GM12878 (cell line): ENCODE data around the gene PHGDH. TPM values are rescaled to one million over a fixed set of nuclear protein-coding genes. Genes with fewer than 3 reads are reported as not detected.

Experiments
- ATAC-seq: fragments of 200-7000 bp; cut with Tn5 transposase; 3 replicates; pipeline ENCODE4 v1.9.1; 2020; ENCODE audit warnings: mild to moderate bottlenecking, moderate library complexity
- BruUV-seq: library from RNA; stranded (reverse); fragments of 400-500 nt; replicated peaks from 2 replicates; lab custom pipeline; 2021; lab: Mats Ljungman, UMichigan
- CTCF ChIA-PET: fragments of 300-600 bp; sonication (Branson Sonifier 250); formaldehyde crosslinking; extraction: SDS; loops from one replicate; lab custom pipeline; 2021; ENCODE audit warnings: inconsistent platforms; lab: Yijun Ruan, JAX
- POLR2A ChIA-PET: fragments of 350-600 bp; formaldehyde crosslinking; extraction: SDS; loops from one replicate; lab custom pipeline; 2021; ENCODE audit warnings: inconsistent platforms; lab: Charles Lee
- RAD21 ChIA-PET: fragments of 300-600 bp; sonication (Branson Sonifier 250); formaldehyde crosslinking; loops from one replicate; lab custom pipeline; 2023; ENCODE audit warnings: antibody characterized with exemption; ENCODE audit not compliant: unreplicated experiment; lab: Charles Lee
- SMC1A ChIA-PET: fragments of 300-600 bp; sonication (Branson Sonifier 250); formaldehyde crosslinking; loops from one replicate; lab custom pipeline; 2023; ENCODE audit not compliant: unreplicated experiment, uncharacterized antibody; lab: Charles Lee
- DNase-seq: peaks from one replicate; pipeline ENCODE4 v3.0.0-alpha.2; 2011; ENCODE audit warnings: low read depth, low spot score
- FAIRE-seq: peaks from 3 replicates; lab custom pipeline; 2011; peaks lifted over from hg19 to GRCh38; lab: Jason Lieb, UNC
- H2AFZ ChIP-seq: 2 replicates; pipeline ENCODE4 v1.6.0; 2011; ENCODE audit warnings: low read depth, low read length, control low read depth; ENCODE audit not compliant: control insufficient read depth
- H3K27ac ChIP-seq: 2 replicates; pipeline ENCODE4 v1.5.1; 2011; ENCODE audit warnings: control low read depth; ENCODE audit not compliant: control insufficient read depth, insufficient read depth
- H3K27me3 ChIP-seq, 2 experiments: replicated peaks in 1 of 2; 2 replicates each; pipeline versions ENCODE4 v1.6.0 to v1.6.1; 2011; ENCODE audit warnings: low read length in 1 of 2; ENCODE audit not compliant: control insufficient read depth in 2 of 2, insufficient read depth in 2 of 2
- H3K36me3 ChIP-seq, 2 experiments: 2 replicates each; pipeline ENCODE4 v1.5.1; 2011; ENCODE audit warnings: low read length in 1 of 2; ENCODE audit not compliant: control insufficient read depth in 2 of 2, insufficient read depth in 2 of 2
- H3K4me1 ChIP-seq: 2 replicates; pipeline ENCODE4 v1.6.1; 2011; ENCODE audit warnings: mild to moderate bottlenecking, low read length, moderate library complexity, mixed read lengths; ENCODE audit not compliant: control insufficient read depth, insufficient read depth
- H3K4me2 ChIP-seq: 2 replicates; pipeline ENCODE4 v1.6.0; 2011; ENCODE audit warnings: control low read depth; ENCODE audit not compliant: control insufficient read depth, insufficient read depth
- H3K4me3 ChIP-seq: fragments of 200-600 bp; sonication (generic); 2 replicates; pipeline ENCODE4 v1.5.1; 2016
- H3K79me2 ChIP-seq: 2 replicates; pipeline ENCODE4 v1.6.0; 2011; ENCODE audit warnings: low read length; ENCODE audit not compliant: control insufficient read depth, insufficient read depth
- H3K9ac ChIP-seq: 2 replicates; pipeline ENCODE4 v1.8.0; 2011; ENCODE audit warnings: low read length, control low read depth, mixed read lengths; ENCODE audit not compliant: control insufficient read depth, insufficient read depth
- H3K9me3 ChIP-seq: replicated peaks from 3 replicates; pipeline ENCODE4 v1.5.1; 2011; ENCODE audit warnings: mild to moderate bottlenecking, low read length; ENCODE audit not compliant: control insufficient read depth, insufficient read depth
- H4K20me1 ChIP-seq: 2 replicates; pipeline ENCODE4 v1.6.0; 2011; ENCODE audit not compliant: control insufficient read depth, insufficient read depth
- ASH2L ChIP-seq: fragments of 300-600, 200-600 bp; sonication (generic); IDR thresholded peaks from 2 replicates; pipeline ENCODE4 v1.6.1; 2017; ENCODE audit warnings: low read depth, mild to moderate bottlenecking, borderline replicate concordance
- BRCA1 ChIP-seq: IDR thresholded peaks from 2 replicates; pipeline ENCODE4 v1.6.1; 2011; ENCODE audit warnings: low read depth, low read length, improper control_type of control experiment
- NFYB ChIP-seq: IDR thresholded peaks from 2 replicates; pipeline ENCODE4 v1.6.1; 2011; ENCODE audit warnings: low read depth, mild to moderate bottlenecking, low read length, improper control_type of control experiment, moderate library complexity; ENCODE audit not compliant: insufficient read depth
- NR2C1 ChIP-seq: fragments of 450-650 bp; IDR thresholded peaks from 2 replicates; pipeline ENCODE4 v1.6.1; 2017; ENCODE audit warnings: antibody characterized with exemption, mild to moderate bottlenecking, moderate library complexity
- RUNX3 ChIP-seq: IDR thresholded peaks from 2 replicates; pipeline ENCODE4 v1.6.1; 2012; ENCODE audit warnings: low read length, inconsistent platforms
- SMAD1 ChIP-seq: fragments of 450-650 bp; IDR thresholded peaks from 2 replicates; pipeline ENCODE4 v1.6.1; 2018; ENCODE audit warnings: mild to moderate bottlenecking, low read depth; ENCODE audit not compliant: partially characterized antibody
- ZZZ3 ChIP-seq: IDR thresholded peaks from 2 replicates; pipeline ENCODE4 v1.6.1; 2011; ENCODE audit warnings: low read depth; ENCODE audit not compliant: control insufficient read depth, insufficient read length
- WGBS: methylation state at CpG from one replicate; pipeline ENCODE4 v1.1.6; 2016; ENCODE audit warnings: low lambda C conversion rate; ENCODE audit not compliant: insufficient replicate concordance, insufficient coverage; ENCODE audit errors: missing lambda C conversion rate; 5-methylcytosine and 5-hydroxymethylcytosine counted together
- in situ Hi-C: fragments of 300-500 bp; cut with MboI; formaldehyde crosslinking; loops from 9 replicates; pipeline ENCODE4 v1.14.3; 2018; ENCODE audit warnings: mixed read lengths
- intact Hi-C: fragments of 100-400 bp; cut with micrococcal nuclease; formaldehyde crosslinking; loops from one replicate; pipeline ENCODE4 v1.14.2; 2022; ENCODE audit not compliant: unreplicated experiment
- polyA plus RNA-seq, 11 experiments: library from polyadenylated mRNA; depleted of rRNA in 4 of 11; unstranded in 6 of 11; stranded (reverse) in 5 of 11; fragments of >200 nt; fragmentation: Nextera tagmentation in 4 of 11; fragmentation: Illumina TruSeq in 1 of 11; extraction: Ambion mirVana in 4 of 11; extraction: Trizol in 1 of 11; gene quantifications; 1 replicate in 1 of 11; 2 replicates in 10 of 11; pipeline versions ENCODE4 v1.2.1 to v1.2.3, GENCODE V29; 2011 to 2016; ENCODE audit warnings: inconsistent platforms in 2 of 11, missing spikeins in 2 of 11, low read depth in 1 of 11
- total RNA-seq, 4 experiments: library from RNA; depleted of rRNA in 3 of 4; stranded (reverse); fragments of >200 nt in 3 of 4; fragmentation: Illumina TruSeq in 1 of 4; extraction: Trizol in 1 of 4; gene quantifications; 2 replicates each; pipeline versions ENCODE4 v1.2.1 to v1.2.3, GENCODE V29; 2013 to 2021
- TF ChIP-seq, protein P1 (sequence below): fragments of 450-650 bp; IDR thresholded peaks from 2 replicates; pipeline ENCODE4 v1.6.1; 2016; ENCODE audit warnings: mild to moderate bottlenecking, moderate library complexity, borderline replicate concordance
- TF ChIP-seq, protein P2 (sequence below): fragments of 450-650 bp; IDR thresholded peaks from 2 replicates; pipeline ENCODE4 v1.6.1; 2016; ENCODE audit warnings: mild to moderate bottlenecking
- TF ChIP-seq, protein P3 (sequence below): fragments of 450-650 bp; IDR thresholded peaks from 2 replicates; pipeline ENCODE4 v1.6.1; 2018; ENCODE audit warnings: mild to moderate bottlenecking, low read depth, moderate library complexity; ENCODE audit not compliant: partially characterized antibody

Gene PHGDH
- total and polyA plus RNA-seq, 10 of the 15 experiments (the other 5 are each of a cell fraction or from before 2014, with no cell fraction given) = 3.9 to 47.8 (median 25.9) TPM

DNA sequence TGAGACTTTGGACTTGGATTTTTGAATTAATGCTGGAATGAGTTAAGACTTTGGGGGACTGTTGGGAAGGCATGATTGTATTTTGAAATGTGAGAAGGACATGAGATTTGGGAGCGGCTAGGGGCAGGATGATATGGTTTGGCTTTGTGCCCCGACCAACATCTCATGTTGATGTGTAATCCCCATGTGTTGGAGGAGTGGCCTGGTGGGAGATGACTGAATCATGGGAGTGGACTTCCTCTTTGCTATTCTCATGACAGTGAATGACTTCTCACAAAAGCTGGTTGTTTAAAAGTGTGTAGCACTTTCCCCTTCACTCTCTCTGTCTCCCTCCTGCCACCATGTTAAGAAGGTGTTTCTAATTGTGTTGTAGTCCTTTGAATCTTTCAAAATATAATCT, 9.3 kb upstream of the PHGDH start:
- no peaks in the 10 kb centered on the region for H4K20me1 ChIP-seq
- ATAC-seq = no peak
- H3K27me3 ChIP-seq = no peaks in the 10 kb centered on the region; a peak in 3 of 4 replicates
- H3K9me3 ChIP-seq = peaks cover 5% of the 10 kb centered on the region; the same call in 2 of the 3 replicates
- ChIA-PET RAD21 (no interaction called here), CTCF (no interaction called here), SMC1A (interaction anchor here (0.6 kb wide), 1 partner anchor 13 kb away, joined by 3 read pairs; no protein-coding TSS in a partner anchor), POLR2A (no interaction called here)
- DNase-seq = no peak
- TF ChIP-seq SMAD1 = no peak
- TF ChIP-seq, protein P1, sequence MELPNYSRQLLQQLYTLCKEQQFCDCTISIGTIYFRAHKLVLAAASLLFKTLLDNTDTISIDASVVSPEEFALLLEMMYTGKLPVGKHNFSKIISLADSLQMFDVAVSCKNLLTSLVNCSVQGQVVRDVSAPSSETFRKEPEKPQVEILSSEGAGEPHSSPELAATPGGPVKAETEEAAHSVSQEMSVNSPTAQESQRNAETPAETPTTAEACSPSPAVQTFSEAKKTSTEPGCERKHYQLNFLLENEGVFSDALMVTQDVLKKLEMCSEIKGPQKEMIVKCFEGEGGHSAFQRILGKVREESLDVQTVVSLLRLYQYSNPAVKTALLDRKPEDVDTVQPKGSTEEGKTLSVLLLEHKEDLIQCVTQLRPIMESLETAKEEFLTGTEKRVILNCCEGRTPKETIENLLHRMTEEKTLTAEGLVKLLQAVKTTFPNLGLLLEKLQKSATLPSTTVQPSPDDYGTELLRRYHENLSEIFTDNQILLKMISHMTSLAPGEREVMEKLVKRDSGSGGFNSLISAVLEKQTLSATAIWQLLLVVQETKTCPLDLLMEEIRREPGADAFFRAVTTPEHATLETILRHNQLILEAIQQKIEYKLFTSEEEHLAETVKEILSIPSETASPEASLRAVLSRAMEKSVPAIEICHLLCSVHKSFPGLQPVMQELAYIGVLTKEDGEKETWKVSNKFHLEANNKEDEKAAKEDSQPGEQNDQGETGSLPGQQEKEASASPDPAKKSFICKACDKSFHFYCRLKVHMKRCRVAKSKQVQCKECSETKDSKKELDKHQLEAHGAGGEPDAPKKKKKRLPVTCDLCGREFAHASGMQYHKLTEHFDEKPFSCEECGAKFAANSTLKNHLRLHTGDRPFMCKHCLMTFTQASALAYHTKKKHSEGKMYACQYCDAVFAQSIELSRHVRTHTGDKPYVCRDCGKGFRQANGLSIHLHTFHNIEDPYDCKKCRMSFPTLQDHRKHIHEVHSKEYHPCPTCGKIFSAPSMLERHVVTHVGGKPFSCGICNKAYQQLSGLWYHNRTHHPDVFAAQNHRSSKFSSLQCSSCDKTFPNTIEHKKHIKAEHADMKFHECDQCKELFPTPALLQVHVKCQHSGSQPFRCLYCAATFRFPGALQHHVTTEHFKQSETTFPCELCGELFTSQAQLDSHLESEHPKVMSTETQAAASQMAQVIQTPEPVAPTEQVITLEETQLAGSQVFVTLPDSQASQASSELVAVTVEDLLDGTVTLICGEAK = no peak
- no peak for TF ChIP-seq RUNX3
- TF ChIP-seq BRCA1 = no peak
- TF ChIP-seq, protein P2, sequence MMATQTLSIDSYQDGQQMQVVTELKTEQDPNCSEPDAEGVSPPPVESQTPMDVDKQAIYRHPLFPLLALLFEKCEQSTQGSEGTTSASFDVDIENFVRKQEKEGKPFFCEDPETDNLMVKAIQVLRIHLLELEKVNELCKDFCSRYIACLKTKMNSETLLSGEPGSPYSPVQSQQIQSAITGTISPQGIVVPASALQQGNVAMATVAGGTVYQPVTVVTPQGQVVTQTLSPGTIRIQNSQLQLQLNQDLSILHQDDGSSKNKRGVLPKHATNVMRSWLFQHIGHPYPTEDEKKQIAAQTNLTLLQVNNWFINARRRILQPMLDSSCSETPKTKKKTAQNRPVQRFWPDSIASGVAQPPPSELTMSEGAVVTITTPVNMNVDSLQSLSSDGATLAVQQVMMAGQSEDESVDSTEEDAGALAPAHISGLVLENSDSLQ = no peak
- TF ChIP-seq NR2C1 = no peak
- TF ChIP-seq, protein P3, sequence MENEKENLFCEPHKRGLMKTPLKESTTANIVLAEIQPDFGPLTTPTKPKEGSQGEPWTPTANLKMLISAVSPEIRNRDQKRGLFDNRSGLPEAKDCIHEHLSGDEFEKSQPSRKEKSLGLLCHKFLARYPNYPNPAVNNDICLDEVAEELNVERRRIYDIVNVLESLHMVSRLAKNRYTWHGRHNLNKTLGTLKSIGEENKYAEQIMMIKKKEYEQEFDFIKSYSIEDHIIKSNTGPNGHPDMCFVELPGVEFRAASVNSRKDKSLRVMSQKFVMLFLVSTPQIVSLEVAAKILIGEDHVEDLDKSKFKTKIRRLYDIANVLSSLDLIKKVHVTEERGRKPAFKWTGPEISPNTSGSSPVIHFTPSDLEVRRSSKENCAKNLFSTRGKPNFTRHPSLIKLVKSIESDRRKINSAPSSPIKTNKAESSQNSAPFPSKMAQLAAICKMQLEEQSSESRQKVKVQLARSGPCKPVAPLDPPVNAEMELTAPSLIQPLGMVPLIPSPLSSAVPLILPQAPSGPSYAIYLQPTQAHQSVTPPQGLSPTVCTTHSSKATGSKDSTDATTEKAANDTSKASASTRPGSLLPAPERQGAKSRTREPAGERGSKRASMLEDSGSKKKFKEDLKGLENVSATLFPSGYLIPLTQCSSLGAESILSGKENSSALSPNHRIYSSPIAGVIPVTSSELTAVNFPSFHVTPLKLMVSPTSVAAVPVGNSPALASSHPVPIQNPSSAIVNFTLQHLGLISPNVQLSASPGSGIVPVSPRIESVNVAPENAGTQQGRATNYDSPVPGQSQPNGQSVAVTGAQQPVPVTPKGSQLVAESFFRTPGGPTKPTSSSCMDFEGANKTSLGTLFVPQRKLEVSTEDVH = no peak
- no peak for TF ChIP-seq ASH2L
- TF ChIP-seq NFYB = no peak
- TF ChIP-seq ZZZ3 = no peak
- in situ Hi-C loops (no loop called here), intact Hi-C loops (no loop called here)
- no peak overlapping the region for H3K4me3 ChIP-seq
- 45% methylated on average over 2 of the region's 2 CpGs for WGBS
- no peak overlapping the region for H3K27ac ChIP-seq
- no peaks in the 10 kb centered on the region for H3K79me2 ChIP-seq
- H3K4me2 ChIP-seq = no peak overlapping the region
- H3K4me1 ChIP-seq = no peaks in the 10 kb centered on the region
- no TSS peak for BruUV-seq
- H3K36me3 ChIP-seq = no peaks in the 10 kb centered on the region
- no peak overlapping the region for H2AFZ ChIP-seq
- no peak for FAIRE-seq
- H3K9ac ChIP-seq = no peak overlapping the region
